ENCODE data around the gene INPP5F.

DNA sequence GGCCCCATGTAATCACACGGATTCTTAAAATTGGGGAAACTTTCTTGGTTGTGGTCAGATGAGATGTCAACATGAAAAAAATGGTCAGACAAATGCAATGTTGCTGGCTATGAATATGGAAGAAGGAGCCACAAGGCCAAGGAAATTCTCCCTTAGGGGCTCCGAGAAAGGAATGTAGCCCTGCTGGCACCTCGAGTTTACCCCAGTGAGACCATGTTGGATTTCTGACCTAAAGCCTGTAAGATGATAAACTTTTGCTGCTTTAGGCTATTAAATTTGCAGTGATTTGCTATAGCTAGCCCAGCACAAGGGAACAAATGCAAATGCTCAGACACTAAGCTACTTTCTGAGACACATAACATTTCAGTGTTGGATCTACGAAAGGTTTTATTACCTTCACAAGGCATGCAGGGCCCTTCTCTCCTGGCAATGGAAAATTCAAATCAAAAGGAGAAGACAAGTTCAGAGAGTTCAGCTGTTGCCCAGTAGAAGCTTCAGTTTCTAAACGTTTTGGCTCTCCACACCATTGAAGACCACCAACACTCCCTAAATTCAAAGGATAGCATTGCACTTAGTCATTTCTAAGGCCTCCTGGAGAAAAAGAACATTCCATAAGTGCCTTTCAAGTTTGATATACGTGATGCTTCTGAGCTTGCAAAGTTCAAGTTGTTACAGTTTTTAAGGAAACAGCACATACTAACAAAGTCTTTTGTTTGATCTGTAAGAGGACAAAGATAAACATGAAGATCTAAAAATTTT lies 123.4 kb downstream of the INPP5F start:
- TF ChIP-seq, protein P1, sequence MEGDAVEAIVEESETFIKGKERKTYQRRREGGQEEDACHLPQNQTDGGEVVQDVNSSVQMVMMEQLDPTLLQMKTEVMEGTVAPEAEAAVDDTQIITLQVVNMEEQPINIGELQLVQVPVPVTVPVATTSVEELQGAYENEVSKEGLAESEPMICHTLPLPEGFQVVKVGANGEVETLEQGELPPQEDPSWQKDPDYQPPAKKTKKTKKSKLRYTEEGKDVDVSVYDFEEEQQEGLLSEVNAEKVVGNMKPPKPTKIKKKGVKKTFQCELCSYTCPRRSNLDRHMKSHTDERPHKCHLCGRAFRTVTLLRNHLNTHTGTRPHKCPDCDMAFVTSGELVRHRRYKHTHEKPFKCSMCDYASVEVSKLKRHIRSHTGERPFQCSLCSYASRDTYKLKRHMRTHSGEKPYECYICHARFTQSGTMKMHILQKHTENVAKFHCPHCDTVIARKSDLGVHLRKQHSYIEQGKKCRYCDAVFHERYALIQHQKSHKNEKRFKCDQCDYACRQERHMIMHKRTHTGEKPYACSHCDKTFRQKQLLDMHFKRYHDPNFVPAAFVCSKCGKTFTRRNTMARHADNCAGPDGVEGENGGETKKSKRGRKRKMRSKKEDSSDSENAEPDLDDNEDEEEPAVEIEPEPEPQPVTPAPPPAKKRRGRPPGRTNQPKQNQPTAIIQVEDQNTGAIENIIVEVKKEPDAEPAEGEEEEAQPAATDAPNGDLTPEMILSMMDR (IDR thresholded peaks at IDR 0.05; ENCODE audit: insufficient read depth, low read length, poor library complexity, severe bottlenecking) = no peak
- no peak for TF ChIP-seq EZH2phosphoT487 (conservative IDR thresholded peaks at IDR 0.05; ENCODE audit: low read length)

Data from SU-DHL-6 (cell line).